Stimulated activated naive CD4-positive, alpha-beta T cell treated with Interleukin-2 at 50 U/mL for 16 hours (primary cell): ENCODE data around the gene COL18A1.

ENCODE experiments used
- DNase-seq: peaks from one replicate; lab custom pipeline; 2025; lab: John Stamatoyannopoulos, UW

Gene COL18A1

DNA sequence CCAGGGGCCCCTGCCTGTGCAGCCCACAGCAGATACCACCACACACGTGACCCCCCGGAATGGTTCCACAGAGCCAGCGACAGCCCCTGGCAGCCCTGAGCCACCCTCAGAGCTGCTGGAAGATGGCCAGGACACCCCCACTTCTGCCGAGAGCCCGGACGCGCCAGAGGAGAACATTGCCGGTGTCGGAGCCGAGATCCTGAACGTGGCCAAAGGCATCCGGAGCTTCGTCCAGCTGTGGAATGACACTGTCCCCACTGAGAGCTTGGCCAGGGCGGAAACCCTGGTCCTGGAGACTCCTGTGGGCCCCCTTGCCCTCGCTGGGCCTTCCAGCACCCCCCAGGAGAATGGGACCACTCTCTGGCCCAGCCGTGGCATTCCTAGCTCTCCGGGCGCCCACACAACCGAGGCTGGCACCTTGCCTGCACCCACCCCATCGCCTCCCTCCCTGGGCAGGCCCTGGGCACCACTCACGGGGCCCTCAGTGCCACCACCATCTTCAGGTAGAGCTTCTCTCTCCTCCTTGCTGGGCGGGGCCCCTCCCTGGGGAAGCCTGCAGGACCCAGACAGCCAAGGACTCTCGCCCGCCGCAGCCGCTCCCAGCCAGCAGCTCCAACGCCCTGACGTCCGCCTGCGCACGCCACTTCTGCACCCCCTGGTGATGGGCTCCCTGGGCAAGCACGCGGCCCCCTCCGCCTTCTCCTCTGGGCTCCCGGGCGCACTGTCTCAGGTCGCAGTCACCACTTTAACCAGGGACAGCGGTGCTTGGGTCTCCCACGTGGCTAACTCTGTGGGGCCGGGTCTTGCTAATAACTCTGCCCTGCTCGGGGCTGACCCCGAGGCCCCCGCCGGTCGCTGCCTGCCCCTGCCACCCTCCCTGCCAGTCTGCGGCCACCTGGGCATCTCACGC lies 51.0 kb downstream of the COL18A1 start:
- DNase-seq = no peak

- no peak for DNase-seq
Observed at GRCh38 chr21:45456584-45457160, 51.7 kb downstream of the COL18A1 start.

DNA sequence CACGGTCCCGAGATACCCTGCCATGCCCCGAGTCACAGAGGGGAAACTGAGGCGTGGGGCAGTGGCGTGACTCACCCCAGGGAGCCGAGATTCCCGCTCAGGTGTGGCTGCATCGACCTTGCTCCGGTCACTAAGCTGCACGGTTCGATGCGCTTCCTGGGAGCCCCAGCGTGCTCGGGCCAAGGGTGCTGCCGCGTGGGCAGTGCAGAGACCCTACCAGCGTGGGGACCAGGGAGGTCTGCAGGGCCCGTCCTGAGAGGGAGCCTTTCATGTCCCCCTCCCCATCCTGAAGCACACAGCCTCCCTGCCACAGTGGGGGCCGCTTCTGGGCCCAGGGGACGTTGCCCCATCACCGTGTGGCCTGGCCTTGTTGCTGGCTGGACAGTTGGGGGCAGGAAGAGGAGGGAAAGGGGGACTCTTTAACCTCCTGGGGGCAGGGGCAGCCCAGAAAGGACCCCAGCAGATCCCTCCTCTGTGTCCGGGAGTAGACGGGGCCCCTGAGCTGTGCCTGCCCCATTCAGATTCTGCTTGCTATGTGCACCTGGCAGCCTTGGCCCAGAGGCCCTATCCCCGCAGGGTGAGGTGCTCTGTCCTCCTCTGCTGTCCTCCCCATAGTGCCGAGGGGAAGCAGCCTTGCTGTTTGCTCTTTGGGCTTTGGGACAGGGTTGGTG lies 52.3 kb downstream of the COL18A1 start:
- no peak for DNase-seq

DNA sequence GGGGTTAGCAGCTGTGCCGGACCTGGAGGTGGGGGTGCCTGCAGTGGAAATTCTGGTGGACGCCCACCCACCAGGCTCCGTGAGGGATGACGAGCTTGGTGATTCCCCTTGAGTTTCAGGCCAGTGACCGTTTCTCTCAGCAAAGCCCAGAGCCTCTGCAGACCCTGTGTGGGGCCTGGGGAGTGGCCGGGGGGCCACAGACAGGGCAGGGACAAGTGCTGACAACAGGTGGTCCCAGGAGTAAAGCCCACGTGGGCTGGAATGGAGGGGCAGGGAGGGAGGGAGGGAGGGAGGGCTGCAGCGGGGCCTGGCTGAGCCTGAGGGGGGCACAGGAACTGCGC lies 52.8 kb downstream of the COL18A1 start:
- no peak for DNase-seq

DNA sequence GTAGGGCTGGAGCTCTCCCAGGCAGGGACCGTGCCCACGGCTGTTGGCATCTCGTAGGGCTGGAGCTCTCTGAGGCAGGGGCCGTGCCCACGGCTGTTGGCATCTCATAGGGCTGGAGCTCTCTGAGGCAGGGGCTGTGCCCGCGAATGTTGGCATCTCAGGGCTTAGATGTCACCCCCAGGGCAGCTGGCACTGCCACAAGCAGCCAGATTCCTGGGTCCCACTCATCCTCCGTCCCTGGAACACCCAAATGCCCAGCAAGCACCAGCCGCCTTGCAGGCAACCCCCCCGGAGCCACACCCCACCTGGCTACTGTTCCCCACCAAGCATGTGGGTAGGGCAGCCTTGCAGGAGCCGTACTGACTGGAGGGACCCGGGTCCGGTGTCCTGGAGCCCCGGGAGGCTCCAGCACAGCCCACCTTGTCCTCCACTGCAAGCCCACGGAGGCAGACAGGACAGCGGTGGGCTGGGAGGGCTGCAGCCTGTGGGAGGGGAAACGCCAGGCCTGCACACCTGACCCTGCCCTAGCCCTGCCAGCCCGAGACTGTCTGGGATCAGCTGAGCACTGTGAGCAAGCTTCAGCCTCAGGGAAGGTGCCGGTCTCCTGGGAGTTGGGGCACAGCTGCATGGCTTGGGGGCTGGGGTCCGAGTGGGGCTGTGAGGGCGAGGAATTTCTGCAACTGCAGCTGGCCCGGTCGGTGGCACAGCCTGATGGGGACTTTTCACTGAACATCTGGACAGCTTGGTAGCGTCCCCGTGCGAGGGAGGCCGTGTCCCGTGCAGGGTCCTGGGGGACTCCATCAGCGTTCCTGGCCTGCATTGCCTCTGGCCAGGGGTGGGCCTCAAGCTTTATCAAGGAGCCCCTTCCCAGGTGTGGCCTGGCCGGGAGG lies 53.6 kb downstream of the COL18A1 start:
- no peak for DNase-seq

DNA sequence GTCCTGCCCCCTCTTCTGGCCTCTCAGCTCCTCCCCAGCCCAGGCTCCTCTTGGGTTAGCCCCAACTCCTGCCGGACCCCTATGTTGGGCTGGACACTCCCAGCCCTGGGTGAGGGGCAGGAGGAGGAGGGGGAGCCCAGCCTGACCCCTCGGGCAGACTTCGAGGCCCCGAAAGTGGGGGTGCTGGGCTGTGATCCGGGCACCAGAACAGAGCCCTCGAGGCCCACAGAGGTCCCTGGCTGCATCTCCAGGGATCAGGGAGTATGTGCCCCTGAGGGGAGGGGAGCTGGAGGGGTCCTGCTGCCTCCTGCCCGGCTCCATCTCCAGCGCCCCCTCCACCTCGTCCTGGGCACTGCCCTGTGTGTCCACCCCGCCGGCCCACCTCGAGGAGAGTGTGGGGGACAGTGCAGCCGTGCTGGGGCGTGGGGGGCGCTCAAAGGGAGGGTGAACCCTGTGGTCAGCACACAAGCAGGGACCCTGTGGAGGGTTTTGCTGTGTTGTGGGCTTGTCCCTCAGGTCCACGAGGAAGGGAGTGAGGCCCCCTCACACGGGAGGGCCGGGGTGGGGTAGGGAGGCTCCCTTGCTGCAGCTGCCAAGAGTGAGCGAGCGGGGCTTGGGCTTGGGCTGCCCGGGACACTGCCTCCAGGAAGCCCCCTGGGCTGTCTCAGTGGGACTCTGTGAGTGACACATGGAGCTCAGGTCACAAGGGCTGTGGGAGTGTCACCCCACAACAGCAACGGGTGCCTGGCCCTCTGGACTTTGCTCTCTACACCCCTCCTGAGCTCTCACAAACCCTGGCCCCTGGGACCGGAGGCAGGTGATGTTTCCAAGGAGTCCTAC lies 54.4 kb downstream of the COL18A1 start:
- no peak for DNase-seq

DNA sequence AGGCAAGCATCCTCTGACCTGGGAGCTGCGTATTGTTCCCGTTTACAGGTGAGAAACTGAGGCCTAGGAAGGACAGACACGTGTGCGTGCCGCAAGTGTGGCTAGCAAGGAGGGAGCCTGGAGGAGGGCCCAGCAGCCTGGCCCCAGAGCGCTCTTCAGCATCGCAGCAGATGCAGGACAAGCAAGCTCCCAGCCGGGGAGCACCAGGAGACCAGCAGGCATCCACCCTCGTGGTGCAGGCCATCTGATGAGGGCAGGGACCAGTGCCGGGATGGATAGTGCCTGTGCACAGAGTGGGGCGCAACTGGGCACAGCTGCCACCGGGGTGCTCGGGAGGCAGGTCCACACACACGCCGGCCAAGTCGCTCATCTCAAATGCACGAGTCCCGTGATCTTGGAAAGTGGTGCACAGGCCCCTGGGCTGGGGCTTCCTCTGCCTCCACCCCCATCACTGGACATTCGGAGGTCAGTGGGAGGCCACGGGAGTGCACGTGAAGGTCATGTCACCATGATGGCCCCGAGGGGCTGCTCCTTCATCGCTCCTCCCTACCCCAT lies 55.1 kb downstream of the COL18A1 start:
- no peak for DNase-seq

DNA sequence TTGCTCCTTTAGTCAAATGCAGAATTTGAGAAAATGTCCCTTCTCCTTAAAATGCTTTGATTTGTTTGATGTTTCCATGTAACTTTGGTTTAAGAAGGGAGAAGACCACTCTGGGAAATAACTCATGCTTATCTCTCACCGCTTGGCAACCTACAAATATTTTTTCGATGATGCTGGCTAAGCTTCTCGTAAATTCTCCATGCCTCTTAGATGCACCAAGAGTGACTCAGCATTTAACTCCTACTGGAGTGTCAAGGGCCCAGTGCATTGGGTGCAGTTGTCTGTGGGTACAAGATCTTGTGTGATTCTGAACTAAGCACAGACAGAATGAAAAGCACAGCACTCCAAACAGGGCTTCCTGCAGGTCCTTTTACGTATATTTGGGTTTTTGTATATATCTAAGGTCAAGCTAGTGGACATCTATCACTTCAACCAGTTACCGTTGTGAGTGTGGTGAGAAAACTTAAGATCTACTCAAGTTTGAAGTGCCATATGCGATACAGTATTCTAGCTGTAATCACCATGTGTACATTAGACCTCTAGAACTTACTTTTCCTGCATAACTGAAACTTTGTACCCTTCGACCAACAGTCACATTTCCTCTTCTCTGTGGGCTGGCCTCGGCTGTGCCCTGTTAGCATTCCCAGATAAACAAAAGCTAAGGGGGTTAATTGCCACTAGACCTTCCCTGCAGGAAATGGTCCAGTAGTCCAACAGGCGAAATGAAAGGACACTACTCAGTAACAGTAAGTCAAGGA lies 55.8 kb downstream of the COL18A1 start:
- no peak for DNase-seq

DNA sequence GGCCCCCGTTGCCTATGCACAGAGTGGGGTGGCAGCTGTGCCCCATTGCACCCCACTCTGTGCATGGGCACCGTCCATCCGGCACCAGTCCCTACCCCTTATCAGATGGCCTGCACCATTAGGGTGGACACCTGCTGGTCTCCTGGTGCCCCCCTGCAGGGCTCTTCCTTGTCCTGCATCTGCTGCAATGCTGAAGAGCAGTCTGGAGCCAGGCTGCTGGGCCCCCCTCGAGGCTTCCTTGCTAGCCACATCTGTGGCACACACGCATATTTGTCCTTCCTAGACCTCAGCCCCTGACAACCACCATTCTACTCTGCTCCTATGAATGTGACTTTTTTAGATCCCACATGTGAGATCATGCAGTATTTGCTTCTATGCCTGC lies 56.4 kb downstream of the COL18A1 start:
- no peak for DNase-seq

DNA sequence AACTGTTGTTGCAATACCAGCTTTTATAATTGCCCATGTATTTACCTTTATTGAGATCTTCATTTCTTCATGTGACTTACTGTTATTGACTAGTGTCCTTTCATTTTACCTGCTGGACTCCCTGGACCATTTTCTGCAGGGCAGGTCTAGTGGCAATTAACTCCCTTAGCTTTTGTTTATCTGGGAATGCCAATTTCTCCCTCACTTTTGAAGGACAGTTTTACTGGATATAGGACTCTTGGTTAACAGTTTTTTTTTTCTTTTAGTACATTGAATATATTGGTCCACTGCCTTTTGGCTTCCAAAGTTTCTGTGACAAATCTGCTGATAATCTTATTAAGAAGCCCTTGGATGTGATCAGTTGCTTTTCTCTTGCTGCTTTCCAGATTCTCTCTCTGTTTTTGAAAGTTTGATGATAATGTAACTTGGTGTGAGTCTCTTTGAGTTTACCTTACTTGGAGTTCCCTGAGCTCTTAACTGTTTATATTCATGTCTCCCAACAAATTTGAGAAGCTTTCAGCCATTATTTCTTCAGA lies 56.9 kb downstream of the COL18A1 start:
- no peak for DNase-seq

DNA sequence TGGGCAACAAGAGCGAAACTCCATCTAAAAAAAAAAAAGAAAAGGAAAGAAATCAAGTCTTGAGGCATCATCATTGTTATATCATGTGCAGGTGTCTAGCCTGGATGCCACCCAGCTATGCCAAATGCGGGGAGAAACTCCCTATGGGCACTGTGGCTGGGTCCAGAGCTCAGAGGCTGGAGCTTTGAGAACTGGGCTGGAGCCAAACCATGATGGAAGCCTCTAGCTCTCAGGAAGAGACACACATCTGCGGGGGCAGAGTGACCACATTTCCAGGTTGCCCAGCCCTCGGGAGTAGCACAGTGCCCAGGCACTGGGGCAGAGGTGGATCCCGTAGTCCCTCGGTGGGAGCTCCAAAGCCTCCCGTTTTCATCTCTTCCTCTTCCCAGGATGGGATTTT lies 58.9 kb downstream of the COL18A1 start:
- no peak for DNase-seq

DNA sequence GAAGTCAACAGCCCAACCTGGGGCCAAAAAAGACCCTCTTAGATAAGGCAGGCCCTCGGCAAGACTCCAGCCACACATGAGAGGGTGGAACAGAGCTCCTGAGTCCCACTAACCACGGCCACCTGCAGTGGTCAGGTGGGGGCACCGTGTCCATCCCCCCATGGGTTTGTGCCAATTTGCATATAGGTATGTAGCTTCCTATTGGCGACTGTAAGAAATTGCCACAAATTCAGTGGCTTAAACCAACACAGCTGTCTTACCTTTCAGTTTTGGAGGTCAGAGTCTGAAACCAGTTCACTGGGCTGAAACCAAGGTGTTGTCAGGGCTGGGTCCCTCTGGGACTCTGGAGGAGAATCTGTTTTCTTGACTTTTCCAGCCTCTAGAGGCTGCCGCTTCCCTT lies 59.3 kb downstream of the COL18A1 start:
- no peak for DNase-seq

DNA sequence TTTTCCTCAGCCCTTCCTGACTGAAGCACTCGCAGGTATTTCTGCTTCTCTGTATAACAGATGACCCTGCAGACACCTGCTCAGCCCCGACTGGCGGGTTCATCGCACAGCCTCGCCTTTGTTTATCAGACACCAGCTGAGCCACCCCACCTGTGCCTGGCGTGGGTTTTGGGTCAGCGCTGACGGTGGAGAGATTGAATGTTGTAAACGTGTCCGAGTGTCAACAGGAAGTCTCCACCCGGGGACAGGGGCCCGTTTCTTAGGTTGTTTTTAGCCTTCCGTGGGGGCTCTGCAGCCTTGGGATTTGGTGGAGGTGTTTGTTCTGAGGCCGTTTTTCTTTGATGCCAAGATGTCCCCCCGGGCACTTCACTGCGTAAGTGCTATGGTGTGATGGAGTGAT lies 60.1 kb downstream of the COL18A1 start:
- no peak for DNase-seq

DNA sequence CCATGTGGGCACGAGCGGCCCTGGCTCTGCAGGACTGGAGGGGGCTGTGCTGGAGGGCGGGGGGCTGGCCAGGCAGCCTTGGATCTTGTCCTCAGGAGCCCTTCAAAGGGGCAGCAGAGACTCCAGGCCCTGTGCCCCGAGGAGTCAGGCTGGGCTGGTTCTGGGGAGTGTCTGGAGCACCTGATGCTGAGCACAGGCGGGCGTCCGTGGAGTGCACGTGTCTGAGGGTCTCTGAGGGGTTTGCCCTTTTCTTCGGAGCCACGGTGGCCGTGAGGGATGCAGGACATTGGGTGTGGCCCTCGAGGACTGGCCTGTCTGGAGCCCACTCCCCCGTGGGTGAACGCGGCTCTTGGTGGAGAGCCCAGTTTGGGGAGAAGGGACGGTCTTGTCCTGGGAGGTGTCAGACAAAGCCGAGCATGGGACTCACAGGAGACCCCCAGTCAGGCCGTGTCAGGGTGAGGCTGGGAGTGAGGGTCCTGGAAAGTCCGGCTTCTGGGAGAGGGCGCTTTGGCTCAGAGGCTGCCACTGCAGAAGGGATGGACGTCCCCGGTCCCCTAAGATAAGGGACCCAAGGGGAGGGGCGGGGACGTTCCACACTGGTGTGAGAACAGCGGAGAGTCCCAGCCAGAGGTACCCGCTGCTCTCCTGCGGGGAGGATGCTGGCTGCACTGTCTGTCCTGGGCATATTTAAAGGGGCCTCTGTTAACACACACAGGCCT lies 60.8 kb downstream of the COL18A1 start:
- DNase-seq = no peak

- DNase-seq = no peak
Observed at GRCh38 chr21:45466330-45467220, 61.6 kb downstream of the COL18A1 start.

DNA sequence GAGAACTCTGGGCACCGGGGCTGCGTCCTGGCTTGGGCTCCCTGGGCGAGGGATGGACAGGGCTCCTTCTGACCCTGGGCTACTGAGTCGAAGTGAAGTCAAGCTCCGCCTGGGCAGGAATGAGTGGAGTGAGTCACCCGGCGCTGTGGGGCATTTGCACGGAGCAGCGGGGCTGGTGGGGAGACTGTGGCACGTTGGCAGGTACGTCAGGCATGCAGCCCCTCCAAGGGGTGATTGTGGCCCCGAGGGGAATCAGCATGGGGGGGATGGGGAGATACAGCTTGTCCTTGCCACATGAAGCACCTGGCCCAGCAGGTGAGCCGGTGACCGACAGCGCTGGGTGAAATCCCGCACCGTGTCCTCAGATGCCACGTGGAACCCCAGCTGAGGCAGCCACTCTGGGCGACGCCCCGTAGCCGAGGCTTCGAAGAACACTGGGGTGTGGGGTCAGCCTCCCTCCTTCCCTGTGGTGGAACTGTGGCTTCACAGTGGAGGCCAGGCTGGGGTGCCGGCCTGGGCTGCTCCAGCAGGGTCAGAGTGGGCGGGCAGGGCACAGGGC lies 62.3 kb downstream of the COL18A1 start:
- no peak for DNase-seq

DNA sequence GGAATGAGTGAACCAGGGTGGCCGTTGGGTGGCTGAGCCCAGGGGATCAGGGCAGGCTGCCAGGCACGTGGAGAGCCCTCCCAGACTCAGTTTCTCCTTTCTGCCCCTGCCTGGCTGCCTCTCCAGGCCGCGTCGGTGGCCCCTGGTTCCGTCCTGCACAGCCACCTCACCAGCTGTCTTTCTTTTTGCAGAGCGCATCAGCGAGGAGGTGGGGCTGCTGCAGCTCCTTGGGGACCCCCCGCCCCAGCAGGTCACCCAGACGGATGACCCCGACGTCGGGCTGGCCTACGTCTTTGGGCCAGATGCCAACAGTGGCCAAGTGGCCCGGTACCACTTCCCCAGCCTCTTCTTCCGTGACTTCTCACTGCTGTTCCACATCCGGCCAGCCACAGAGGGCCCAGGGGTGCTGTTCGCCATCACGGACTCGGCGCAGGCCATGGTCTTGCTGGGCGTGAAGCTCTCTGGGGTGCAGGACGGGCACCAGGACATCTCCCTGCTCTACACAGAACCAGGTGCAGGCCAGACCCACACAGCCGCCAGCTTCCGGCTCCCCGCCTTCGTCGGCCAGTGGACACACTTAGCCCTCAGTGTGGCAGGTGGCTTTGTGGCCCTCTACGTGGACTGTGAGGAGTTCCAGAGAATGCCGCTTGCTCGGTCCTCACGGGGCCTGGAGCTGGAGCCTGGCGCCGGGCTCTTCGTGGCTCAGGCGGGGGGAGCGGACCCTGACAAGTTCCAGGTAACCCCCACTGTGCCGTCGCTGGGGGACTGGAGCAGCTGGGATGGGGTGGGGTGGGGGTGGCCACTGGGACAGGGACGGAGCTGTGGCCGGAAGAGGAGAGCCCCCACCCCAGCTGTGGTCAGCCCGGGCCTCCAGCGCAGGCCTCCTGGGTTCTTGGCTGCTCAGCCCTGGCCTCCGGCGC lies 63.3 kb downstream of the COL18A1 start:
- no peak for DNase-seq
